Midbrain (tissue), 1 donor: ENCODE results near the gene NPC1.
"Not testable (repeated sequence)": the region's sequence is repeated elsewhere in the genome, so short reads cannot be mapped to it uniquely, and the experiment has no call there.

Experiments
- DNase-seq: peaks from one replicate; lab custom pipeline; 2025; lab: John Stamatoyannopoulos, UW

NPC1 gene

DNA sequence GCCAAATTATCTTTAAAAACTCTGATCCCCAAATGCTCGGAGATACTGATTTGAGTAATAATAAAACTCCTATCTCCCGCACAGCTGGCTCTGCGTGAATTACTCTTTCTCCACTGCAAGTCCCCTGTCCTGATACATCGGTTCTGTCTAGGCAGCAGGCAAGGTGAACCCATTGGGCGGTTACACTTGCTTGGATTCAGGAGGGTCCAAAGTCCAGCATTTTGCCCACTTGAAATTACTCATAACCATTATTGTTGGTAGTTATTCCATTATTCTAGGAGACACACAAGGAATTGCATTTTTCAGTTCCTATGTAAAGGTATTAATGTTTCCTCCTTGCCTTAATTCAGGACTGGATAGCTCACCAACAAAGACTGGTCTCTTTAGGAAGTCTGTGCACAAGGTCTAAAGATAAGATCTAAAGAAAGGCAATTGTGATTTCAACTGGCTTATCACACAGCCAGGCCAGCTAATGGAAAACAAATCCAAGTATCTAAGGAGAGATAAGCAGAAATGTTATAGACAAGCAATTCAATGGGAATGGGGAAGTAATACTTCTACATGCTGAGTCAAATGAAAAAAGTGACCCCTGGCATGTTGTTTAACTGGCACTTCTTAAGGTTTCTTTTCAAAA is 23.2 kb upstream of the NPC1 start:
- DNase-seq: no peak

DNA sequence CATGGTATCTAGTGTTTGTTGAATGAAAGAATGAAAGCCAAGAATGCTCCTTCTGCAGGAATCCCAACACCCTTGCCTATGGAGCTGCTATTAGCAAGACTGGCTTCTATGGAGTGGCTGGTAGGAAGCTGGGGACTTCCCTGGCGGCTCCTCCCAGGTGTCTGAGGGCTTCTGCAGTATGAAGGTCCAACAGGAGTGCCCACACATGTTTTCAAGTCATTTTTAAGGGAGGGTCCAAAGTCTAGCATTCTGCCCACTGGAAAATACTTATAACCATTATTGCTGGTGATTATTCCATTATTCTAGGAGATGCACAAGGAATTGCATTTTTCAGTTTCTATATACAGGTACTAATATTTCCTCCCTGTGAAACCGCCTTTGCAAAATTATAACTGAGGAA is 21.9 kb upstream of the NPC1 start:
- no peak for DNase-seq

DNA sequence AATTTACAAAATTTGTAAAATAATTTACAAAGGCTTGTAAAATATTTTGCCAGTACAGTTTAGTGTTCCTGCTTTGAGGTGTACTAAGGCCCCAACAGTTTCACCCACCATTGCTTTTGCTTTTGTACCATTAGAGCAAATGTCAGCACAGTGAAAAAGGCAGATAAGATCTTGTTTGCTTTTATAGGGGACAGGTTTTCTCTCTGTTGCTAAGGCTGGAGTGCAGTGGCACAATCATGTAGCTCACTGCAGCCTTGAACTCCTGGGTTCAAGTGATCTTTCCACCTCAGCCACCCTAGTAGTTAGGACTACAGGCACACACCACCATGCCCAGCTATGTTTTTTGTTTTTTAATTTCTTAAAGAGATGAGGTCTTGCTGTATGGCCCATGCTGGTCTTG is 19.6 kb upstream of the NPC1 start:
- no peak for DNase-seq

DNA sequence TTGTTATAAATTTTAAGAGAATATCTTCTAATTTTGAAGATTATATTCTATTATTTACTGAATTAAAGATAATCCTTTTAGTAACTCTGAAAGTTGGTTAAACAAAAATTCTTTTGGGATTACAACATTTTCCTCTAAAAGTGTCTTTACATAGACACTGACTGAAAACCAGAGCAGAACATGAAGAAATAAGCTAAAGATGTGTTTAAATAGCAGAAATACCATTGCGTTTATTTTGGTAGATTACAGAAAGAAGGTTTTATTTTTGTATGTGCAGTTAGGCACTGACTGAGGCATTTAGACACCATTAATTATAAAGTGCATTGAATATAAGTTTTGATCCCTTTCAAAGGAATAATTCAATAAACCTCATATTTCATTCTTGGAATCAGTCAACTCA is 13.5 kb upstream of the NPC1 start:
- DNase-seq: no peak

DNA sequence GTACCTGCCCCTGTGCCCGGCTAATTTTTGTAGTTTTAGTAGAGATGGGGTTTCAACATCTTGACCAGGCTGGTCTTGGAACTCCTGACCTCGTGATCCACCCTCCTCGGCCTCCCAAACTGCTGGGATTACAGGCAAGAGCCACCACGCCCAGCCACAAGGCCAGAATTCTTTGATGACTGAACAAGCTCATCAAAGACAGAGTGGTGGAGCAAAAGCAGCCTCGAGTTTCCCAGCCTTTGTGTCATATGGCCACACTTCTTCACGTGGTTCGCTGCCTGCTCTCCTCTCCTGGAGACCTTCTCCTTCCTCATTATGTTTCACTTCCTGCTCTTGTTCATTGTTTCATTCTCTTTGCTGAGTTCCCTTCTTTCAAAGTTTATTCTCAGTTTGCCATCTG is 9.9 kb upstream of the NPC1 start:
- no peak for DNase-seq

DNA sequence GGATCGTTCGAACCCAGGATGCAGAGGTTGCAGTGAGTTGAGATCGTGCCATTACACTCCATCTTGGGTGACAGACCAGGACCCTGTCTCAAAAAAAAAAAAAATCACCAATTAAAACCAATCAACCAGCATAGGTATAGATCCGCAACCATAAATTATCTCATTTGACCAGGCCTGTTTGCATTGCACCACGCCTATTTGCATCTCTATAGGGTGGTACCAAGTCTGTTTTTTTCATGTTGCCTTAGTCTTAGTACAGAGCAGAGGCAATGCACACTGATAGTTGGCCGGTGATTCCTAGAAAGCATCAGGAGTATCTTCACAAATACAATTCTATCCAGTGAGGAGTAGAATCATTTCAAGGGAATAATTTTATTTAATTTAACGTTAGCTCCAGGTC is 9.3 kb upstream of the NPC1 start:
- no peak for DNase-seq

DNA sequence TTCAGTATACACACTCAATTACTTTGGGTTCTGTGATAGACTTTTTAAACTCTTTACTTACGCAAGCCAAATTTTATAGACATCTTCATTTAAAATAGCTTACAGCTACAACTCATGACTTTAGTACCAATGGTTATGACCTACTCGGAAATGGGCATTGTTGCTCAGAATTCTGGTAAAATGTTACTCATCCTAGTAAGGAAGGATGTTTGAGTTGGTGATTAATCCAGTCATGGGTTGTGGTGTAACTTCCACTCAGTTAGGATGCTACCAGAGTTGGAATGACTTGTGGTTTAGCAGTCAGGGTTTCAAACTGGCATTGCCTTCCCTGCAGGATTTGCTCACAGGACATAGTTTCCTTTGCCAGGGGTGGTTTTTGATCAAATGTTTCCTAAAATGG is 7.4 kb upstream of the NPC1 start:
- no peak for DNase-seq

DNA sequence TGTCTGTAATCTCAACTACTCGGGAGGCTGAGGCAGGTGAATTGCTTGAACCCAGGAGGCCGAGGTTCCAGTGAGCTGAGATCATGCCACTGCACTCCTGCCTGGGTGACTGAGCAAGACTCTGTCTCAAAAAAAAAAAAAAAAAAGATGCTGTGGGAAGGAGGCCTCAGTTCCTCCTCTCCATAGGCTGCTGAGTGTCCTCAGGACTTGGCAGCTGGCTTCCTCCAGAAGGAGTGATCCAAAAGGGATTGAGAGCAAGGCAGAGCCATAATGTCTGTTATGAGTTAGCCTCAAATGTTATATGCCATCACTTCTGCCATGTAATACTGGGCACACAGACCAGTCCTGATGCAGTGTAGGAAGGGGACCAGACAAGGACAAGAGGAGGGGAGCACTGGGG is 6.6 kb upstream of the NPC1 start:
- DNase-seq: no peak

DNA sequence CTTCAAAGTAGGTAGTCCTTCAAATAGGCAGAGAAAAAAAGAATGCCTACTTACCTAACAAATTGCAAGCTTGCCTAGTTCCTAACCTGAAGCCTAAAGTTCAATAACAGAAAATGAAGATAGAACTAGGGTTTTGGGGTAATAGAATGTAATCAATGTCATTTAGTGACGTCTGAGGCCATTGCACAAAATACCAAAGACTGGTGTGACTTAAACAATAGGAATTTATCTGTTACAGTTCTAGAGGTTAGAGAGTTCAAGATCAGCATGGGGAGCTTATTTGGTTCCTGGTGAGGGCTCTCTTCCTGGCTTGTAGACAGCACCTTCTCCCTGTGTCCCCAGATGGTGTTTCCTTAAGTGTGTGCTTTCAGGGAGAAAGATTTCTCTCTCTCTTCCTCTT is 4.7 kb upstream of the NPC1 start:
- DNase-seq: no peak

DNA sequence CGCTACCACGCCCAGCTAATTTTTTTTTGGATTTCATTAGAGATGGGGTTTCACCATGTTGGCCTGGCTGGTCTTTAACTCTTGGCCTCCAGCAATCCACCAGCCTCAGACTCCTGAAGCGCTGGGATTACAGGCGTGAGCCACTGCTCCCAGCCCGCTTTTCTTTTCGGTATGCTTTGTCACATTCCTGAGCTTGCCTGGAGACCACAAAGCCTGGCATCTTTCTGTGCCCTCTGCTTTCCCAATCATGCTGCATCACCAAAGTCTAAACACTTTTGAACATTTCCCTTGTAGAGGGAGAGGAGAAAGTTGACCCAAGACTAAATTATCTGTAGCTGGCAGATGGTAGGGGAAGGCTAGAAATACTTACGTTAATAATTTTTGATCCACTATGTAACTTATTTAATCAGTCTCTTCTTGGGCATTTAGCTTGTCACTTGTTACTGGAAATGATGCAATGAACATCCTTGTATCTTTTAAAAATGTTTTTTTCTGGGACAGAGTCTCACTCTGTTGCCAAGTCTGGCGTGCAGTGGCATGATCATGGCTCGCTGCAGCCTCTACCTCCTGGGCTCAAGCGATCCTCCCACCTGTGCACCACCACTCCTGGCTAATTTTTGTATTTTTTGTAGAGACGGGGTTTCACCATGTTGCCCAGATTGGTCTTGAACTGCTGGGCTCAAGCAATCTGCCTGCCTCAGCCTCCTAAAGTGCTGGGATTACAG is 2.7 kb upstream of the NPC1 start:
- DNase-seq: no peak

DNA sequence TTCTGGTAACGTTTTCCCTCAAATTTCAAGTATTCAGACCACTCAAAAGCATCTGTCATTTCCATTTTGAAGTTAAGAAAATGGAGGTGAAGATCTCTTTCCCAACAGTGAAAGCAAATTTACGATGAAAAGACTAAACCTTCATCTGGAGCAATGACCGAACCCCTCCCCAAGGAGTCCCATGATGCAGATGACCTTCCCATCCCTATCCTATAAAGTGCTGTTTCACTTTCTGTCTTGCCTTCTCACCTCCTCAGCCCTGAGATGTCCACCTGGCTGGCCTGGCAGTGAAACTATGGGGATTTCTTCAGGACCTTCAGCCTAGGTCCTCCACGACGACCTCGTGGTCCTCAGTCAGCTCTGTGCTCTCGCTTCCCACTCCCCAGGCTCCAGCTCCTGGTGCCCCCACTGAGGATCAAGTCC is 925 bp upstream of the NPC1 start:
- no peak for DNase-seq

DNA sequence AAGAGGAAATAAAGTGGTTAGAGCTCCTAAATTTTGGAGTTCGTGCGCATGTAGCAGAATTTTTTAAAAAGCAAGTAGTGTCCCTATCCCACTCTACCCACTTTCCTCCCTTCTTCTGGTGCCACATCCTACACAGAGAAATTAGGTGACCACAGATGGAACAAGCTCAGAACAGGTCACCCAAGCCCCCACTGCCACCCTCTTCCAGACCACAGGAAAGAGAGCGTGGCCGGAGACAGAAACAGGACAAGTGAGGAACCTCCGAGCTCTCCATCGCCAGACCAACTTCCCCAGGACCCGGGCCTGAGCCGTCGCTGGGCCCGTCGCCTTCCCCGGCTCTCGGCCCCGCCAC is 433 bp downstream of the NPC1 start:
- no peak for DNase-seq

DNA sequence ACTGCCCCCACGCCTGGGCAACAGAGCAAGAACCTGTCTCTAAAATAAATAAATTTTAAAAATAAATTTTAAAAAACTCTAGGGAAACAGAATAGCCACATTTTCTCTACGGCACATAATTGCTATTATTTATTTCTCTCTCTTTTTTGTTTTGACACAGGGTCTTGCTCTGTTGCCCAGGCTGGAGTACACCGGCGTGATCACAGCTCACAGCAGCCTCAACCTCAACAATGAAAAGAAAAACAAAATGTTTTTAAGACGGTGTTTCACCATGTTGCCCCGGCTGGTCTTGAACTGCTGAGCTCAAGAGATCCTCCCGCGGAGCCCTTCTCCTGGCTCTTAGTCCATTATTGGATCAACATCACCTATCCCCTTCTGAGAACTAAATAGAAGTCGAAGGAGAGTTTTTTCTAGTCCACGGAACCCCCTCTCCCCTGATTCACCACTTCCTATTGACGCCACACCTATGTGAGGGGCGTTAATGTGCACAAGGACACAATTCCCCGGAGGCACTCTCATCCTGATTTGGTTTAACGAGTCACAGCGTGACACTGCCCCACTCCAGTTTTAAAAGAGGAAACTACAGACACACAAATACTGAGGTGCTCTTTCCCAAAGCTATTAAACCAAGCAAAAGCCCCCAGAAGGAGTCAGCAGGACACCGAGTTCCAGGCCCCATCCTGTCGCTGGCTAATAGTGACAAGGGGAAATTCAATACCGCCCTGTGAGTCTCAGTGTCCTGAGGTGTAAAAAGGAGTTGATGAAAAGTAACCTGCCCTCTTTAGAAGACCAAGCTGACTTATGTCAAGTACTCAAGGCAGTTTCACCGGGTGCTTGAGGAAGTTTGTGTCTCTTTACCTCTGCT is 1.1 kb downstream of the NPC1 start:
- DNase-seq: no peak

DNA sequence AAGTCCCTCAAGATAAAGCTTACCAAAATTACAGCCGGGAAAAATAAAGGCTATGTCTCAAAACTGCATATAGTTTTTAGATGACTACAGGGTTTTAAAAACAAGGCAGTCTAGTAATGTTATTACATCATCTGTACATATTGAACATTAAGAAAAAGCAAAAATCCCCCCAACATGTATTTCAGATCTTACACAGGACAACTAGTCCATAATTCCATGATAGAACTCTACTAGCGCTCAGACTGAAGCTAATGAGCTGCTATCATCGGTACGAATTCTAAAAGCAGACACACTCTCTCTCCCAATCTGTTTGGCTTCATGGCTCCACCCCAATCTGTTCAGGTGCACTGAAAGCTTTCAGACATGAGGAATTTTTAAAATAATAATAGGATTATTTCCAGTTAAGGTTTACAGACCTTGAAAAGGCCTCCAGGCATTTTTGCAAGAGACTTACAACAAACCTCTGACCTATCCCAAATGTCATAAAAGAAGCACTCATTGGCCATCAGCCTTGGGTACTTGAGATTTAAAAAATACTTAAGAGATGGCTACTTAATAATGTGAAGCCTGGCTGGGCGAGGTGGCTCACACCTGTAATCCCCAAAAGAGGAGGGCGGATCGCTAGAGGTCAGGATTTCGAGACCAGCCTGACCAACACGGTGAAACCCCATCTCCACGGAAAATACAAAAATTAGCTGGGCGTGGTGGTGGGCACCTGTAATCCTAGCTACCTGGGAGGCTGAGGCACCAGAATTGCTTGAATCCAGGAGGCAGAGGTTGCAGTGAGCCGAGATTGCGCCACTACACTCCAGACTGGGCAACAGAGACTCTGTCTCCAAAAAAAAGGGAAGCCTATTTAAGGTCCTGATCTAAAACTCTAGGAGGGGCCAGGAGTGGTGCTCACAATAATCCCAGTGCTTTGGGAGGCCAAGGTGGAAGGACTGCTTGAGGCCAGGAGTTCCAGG is 2.0 kb downstream of the NPC1 start:
- peak; percentile 58 for DNase-seq

DNA sequence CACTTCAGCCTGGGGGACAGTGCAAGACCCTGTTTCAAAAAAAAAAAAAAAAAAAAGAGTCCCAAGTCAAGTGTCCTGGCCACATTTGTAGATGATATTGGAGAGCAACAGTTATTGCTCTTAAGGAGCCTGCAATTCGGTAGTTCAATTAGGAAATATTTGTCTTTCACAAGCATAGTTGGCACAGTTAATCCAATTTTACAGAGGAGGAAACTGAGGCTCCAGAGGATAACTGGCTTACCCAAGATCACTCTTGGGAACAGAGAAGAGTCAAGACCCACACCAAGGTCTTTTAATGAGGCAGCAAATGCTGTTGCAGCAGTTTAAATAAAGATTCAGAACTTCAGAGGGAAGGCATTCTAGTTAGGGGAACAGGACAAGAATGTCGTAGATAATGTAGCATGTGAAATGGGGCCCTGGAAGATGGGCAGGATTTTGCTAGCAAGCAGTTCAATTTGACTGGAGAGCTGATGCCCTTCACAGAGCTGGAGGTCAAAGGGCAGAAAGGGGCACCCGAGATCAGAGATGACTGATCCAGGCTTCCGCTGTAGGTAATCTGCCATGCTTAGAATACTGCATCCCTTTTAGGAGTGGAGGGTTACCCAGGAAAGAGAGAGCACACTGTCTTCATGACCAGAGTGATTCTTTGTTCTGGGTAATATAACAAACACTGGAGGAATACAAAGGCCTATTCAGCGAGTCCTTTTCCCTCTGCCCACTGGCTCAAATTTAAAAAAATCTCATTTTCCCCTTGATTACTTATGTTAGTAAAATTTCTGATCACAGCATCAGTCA is 3.0 kb downstream of the NPC1 start:
- peak; percentile 82 for DNase-seq

DNA sequence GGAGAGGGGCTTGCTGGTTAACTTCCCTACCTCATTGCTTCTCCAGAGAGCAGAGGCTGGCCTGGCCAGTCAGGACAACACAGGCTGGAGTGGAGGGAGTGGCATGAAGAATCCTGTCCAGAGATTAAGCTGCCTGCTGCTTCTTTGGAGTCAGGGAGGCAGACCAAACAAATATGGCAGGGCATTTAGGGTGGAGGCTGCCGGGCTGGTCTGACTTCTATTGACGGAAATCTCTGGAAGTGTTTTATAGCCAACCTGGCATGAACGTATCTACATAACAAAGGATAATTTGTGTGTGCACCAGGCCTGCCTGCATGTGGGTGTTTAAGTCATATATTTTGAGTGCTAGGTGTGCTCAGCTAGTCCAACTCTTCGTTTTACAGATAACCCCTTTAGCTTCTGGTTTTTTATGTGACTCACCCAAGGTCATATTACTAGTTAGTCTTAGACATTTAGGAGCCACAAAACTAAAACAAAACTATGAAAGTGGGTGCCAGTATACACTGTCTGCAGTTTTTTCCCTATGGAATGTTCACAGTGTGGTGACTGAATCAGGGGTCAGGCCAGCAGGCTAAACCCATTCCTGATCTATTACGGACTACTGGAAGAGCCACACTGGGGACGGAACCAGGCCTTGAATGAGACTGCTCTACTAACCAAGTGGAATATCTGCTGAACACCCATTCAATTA is 5.5 kb downstream of the NPC1 start:
- no peak for DNase-seq

DNA sequence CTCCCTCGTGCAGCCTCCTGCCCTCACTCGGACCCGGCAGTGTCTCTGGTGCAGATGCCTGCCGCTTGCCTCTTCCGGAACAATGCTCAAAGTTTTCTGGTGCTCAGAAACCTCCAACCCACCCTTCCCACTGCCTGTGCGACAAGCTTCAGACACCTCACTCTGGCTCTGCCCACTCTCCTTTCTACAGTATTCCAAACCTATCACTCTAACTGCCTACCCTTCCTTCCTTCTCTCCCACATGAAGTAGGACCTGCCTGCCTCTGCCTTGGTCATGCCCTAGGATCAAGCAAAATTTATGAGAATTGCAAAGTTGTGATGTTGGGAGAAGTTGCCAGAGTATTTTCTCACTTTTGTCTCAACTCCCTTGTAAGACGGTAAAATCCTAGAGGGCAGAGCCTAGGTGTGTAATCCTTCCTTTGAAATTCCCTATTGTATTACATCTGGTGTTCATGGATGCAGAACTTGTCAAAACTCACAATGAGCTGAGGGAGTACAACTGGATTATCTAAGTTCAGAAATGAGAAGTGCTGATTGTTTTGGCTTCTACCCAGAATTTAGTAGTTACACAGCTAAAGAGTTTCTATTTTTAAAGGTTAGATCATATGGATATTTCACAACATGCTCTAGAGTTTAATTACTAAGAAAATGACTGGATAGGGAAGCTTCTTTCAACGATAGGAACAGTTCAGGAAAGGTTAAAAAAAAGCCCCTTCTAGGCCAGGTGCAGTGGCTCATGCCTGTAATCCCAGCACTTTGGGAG is 7.2 kb downstream of the NPC1 start:
- no peak for DNase-seq

DNA sequence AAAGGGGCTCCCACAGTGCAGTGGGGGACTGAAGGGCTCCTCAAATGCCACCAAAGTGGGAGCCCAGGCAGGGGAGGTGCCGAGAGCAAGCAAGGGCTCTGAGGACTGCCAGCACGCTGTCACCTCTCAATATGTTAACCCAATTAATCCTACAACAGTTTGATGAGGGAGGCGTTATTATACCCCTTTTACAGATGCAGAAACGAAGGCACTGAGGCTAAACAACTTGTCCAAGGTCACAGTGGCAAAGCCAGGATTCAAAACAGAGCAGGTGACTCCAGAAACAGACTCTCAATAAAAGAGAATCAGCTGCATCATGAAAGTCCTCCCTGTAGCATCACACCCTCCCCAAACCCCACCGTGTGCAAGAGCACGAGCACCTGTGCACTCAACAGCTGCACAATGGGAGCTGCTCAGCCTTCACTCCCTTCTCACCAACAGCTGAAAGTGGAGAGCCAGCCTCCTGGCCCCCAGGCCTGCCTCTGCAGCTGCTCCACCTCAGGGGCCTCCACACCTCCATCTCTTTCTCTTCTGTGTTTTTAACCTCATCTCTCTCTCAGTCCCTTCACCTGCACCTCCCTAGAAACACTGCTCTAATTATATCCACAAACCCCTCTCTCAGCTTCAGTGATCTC is 8.1 kb downstream of the NPC1 start:
- no peak for DNase-seq

DNA sequence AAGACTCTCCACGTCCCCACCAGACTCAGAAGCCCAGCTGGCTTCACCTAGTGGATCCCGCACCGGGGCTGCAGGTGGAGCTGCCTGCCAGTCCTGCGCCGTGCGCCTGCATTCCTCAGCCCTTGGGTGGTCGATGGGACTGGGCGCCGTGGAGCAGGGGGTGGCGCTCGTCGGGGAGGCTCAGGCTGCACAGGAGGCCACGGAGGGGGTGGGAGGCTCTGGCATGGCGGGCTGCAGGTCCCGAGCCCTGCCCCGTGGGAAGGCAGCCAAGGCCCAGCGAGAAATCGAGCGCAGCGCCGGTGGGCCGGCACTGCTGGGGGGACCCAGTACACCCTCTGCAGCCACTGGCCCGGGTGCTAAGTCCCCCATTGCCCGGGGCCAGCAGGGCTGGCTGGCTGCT is 8.8 kb downstream of the NPC1 start:
- not testable (repeated sequence) for DNase-seq
